Coronary artery (tissue), 2 donors: Measurements from ENCODE around the gene ZNF609.

Experiments
- DNase-seq: peaks from one replicate; pipeline ENCODE4 v3.0.0-alpha.2; 2017; ENCODE audit warnings: low spot score
- H3K27ac ChIP-seq, 2 donors: fragments of 200-600 bp; sonication (generic); one replicate each; pipeline ENCODE4 v1.5.1; 2016 to 2019
- H3K4me3 ChIP-seq: fragments of 200-600 bp; sonication (generic); 2 replicates; pipeline ENCODE4 v1.5.1; 2016; ENCODE audit warnings: mild to moderate bottlenecking, moderate library complexity
- TF ChIP-seq, protein P1 (sequence below): fragments of 200-600 bp; sonication (generic); IDR thresholded peaks from one replicate; pipeline ENCODE4 v1.5.1; 2019; ENCODE audit warnings: antibody characterized with exemption

ZNF609 gene

DNA sequence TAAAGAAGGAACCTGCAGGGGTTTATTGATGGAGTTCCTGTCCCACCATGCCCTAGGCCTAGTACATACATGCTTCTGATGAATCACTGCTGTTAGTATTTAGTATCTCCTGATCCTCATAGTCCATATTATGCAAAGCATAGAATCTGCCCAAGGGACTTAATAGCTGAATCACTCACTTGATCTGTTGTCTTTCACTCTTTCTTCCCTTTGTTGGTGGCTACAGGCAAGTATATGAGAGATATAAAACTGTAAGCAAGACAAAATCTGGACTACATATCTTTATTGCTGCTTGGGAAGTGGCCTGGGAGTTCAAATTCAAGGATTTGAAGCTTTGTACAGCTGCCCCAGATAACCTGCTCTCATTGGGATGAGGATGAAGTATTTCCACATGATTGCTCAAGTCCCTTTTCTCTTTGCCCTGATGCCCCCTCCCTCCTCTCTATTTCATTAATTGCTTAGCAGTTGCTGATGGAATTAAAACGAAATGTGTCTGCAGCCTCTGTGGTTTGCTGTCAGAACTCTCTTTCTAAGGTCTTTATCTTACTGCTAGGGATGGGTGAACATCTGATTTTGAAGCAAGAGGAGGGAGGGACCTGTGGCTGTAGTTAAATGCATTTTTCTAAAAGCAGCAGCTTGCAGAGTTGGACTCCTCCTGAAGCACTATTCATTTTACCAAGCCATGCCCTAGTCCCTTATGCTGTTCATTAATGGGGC, 114.1 kb downstream of the ZNF609 start:
- DNase-seq = no peak
- no peak overlapping the region for H3K27ac ChIP-seq
- H3K4me3 ChIP-seq = no peak overlapping the region
- TF ChIP-seq, protein P1, sequence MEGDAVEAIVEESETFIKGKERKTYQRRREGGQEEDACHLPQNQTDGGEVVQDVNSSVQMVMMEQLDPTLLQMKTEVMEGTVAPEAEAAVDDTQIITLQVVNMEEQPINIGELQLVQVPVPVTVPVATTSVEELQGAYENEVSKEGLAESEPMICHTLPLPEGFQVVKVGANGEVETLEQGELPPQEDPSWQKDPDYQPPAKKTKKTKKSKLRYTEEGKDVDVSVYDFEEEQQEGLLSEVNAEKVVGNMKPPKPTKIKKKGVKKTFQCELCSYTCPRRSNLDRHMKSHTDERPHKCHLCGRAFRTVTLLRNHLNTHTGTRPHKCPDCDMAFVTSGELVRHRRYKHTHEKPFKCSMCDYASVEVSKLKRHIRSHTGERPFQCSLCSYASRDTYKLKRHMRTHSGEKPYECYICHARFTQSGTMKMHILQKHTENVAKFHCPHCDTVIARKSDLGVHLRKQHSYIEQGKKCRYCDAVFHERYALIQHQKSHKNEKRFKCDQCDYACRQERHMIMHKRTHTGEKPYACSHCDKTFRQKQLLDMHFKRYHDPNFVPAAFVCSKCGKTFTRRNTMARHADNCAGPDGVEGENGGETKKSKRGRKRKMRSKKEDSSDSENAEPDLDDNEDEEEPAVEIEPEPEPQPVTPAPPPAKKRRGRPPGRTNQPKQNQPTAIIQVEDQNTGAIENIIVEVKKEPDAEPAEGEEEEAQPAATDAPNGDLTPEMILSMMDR = no peak

DNA sequence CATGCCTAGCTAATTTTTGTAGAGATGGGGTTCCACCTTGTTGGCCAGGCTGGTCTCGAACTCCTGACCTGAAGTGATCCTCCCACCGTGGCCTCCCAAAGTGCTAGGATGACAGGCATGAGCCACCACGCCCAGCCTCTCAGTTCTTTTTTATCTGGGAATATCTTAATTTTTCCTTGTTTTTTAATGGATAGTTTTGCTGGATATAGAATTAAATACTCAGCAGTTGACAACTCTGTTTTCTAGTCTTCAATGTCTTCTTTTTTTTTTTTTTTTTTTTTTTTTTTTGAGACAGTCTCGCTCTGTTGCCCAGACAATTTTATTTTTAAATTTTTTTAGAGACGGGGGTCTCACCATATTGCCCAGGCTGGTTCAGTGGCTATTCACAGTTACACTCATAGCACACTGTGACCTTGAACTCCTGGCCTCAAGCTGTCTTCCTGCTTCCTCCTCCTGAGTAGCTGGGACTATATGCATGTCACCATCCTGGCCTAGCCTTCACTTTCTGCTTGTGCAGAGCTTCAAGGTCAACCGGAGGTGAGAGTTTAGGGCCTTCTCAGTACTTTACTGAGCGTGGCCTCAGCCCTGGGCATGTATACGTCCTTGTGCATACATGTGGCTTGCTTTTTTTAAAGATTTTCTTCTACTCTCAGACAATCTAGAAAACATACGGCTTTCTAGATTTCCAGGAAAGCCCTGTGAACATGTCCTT, 120.5 kb downstream of the ZNF609 start:
- DNase-seq = no peak
- TF ChIP-seq, protein P1 = no peak

GRCh38 chr15:64581408-64581761, 121.0 kb downstream of the ZNF609 start:
- Histone ChIP-seq H3K4me3 (no peak overlapping the region), H3K27ac (no peak overlapping the region)
- TF ChIP-seq, protein P1 = no peak
- DNase-seq = no peak

More for the DNA sequence above, 120.5 kb downstream of the ZNF609 start:
- no peak overlapping the region for H3K4me3 ChIP-seq
- H3K27ac ChIP-seq = no peak overlapping the region

- Histone ChIP-seq H3K4me3 (no peak overlapping the region), H3K27ac (no peak overlapping the region)
- no peak for DNase-seq
- TF ChIP-seq, protein P1 = no peak
These were observed 121.8 kb downstream of the ZNF609 start for GRCh38 chr15:64582202-64582601.

DNA sequence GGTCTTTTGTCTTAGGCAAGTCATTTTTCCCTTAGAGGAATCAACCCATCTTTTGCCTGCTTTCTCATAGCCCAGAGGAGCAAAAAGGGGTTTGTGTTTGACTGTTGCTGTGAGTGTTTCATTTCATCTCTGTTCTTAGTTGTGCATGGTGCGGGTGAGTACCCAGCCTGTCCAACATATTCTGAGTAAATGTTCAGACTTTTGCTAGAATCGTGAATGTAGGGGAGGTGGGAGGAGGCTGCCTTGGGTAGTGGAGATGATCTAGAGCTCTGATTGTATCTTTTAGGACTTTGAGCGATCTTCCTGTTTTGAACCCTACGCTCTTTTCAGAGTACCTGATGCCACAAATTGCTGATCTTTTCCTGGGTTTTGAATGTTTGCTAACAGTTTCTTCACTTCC, 123.1 kb downstream of the ZNF609 start:
- Histone ChIP-seq H3K4me3 (no peak overlapping the region), H3K27ac (no peak overlapping the region)
- TF ChIP-seq, protein P1 = no peak
- DNase-seq = no peak

DNA sequence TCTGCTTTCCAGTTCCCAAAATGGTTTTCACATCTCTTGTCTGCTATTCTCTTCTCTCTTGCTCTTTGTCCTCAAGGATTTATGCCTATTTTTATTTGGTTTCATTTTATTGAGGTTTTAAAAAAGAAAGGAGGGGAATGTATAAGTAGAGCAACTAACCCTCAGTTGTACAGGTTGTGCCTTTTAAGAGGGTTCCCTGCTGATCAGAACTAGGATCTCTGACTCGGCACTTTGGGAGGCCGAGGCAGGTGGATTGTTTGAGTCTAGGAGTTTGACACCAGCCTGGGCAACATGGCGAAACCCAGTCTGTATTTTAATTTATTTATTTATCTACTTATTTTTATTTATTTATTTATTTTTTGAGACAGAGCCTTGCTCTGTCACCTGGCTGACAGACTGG, 123.6 kb downstream of the ZNF609 start:
- H3K27ac ChIP-seq = no peak overlapping the region
- no peak for DNase-seq
- H3K4me3 ChIP-seq = no peak overlapping the region
- TF ChIP-seq, protein P1 = no peak
